Activated T-helper 1 cell treated with anti-CD3 and anti-CD28 coated beads, Interleukin-2, amount 50 U/mL, for 16 hours (primary cell): ENCODE data around the gene YRDC.
"Not testable (repeated sequence)": the region's sequence is repeated elsewhere in the genome, so short reads cannot be mapped to it uniquely, and the experiment has no call there.

ENCODE experiments used
- DNase-seq, 2 donors: peaks; one replicate each; pipeline ENCODE4 v3.0.0-alpha.2; 2020; ENCODE audit warnings: low read depth in 1 of 2, low spot score in 1 of 2

YRDC gene

GRCh38 chr1:37776946-37777516 is 31.0 kb downstream of the YRDC start:
- DNase-seq = no peak

- not testable (repeated sequence) for DNase-seq
Observed at GRCh38 chr1:37771440-37771839, 36.6 kb downstream of the YRDC start.

GRCh38 chr1:37767488-37767887 is 40.5 kb downstream of the YRDC start:
- DNase-seq = no peak

- no peak for DNase-seq
Observed at GRCh38 chr1:37765916-37766664, 41.9 kb downstream of the YRDC start.

GRCh38 chr1:37764888-37765441 is 43.0 kb downstream of the YRDC start, which contains the start of gene EPHA10:
Gene EPHA10 (minus strand): TSS chr1:37765120. CDS start chr1:37765066, 54 bp downstream.
- DNase-seq = no peak

- no peak for DNase-seq
Observed at GRCh38 chr1:37764414-37764825, 43.6 kb downstream of the YRDC start.

- no peak for DNase-seq
Observed at GRCh38 chr1:37763791-37764413, 44.1 kb downstream of the YRDC start.

- DNase-seq = no peak
Observed at GRCh38 chr1:37762516-37762915, 45.5 kb downstream of the YRDC start.

- DNase-seq = no peak
Observed at GRCh38 chr1:37761416-37762095, 46.5 kb downstream of the YRDC start.

GRCh38 chr1:37759451-37759850 is 48.6 kb downstream of the YRDC start:
- DNase-seq = no peak

- no peak for DNase-seq
Observed at GRCh38 chr1:37755951-37756560, 52.0 kb downstream of the YRDC start.

GRCh38 chr1:37755290-37755689 is 52.7 kb downstream of the YRDC start:
- no peak for DNase-seq

- no peak for DNase-seq
Observed at GRCh38 chr1:37753473-37754321, 54.3 kb downstream of the YRDC start.
